ENCODE data around the gene SUMO4.

Gene SUMO4

GRCh38 chr6:149400050-149400449 is at the start of gene SUMO4:
SUMO4 (plus strand) TSS chr6:149400262; CDS start chr6:149400392, 130 bp downstream.
- no peak for TF ChIP-seq CTCF (IDR thresholded peaks at IDR 0.05; ENCODE audit: low read length, missing control alignments)
- no peak for DNase-seq (ENCODE audit: low read depth)
- H3K4me3 ChIP-seq (replicated peaks; ENCODE audit: low read depth, low read length): no peak within 1 kb of the TSS

- no peak for TF ChIP-seq CTCF (IDR thresholded peaks at IDR 0.05; ENCODE audit: low read length, missing control alignments)
- DNase-seq (ENCODE audit: low read depth): no peak
- no peak overlapping the region for H3K4me3 ChIP-seq (replicated peaks; ENCODE audit: low read depth, low read length)
Measured at GRCh38 chr6:149354009-149354408, 46.1 kb upstream of the SUMO4 start.

GRCh38 chr6:149356081-149356750 is 43.8 kb upstream of the SUMO4 start:
- TF ChIP-seq CTCF (IDR thresholded peaks at IDR 0.05; ENCODE audit: low read length, missing control alignments): no peak
- no peak overlapping the region for H3K4me3 ChIP-seq (replicated peaks; ENCODE audit: low read depth, low read length)
- DNase-seq (ENCODE audit: low read depth): no peak

GRCh38 chr6:149357726-149358538 is 42.1 kb upstream of the SUMO4 start:
- DNase-seq (ENCODE audit: low read depth): no peak
- TF ChIP-seq CTCF (IDR thresholded peaks at IDR 0.05; ENCODE audit: low read length, missing control alignments): no peak
- no peak overlapping the region for H3K4me3 ChIP-seq (replicated peaks; ENCODE audit: low read depth, low read length)

GRCh38 chr6:149359440-149359839 is 40.6 kb upstream of the SUMO4 start:
- no peak for DNase-seq (ENCODE audit: low read depth)
- no peak for TF ChIP-seq CTCF (IDR thresholded peaks at IDR 0.05; ENCODE audit: low read length, missing control alignments)
- H3K4me3 ChIP-seq (replicated peaks; ENCODE audit: low read depth, low read length): no peak overlapping the region

GRCh38 chr6:149360536-149360935 is 39.5 kb upstream of the SUMO4 start:
- TF ChIP-seq CTCF (IDR thresholded peaks at IDR 0.05; ENCODE audit: low read length, missing control alignments): no peak
- H3K4me3 ChIP-seq (replicated peaks; ENCODE audit: low read depth, low read length): no peak overlapping the region
- no peak for DNase-seq (ENCODE audit: low read depth)
